HepG2 (cell line): ENCODE measurements around the gene SLC6A9. TPM values are rescaled to one million over a fixed set of nuclear protein-coding genes. Genes with fewer than 3 reads are reported as not detected.

Source experiments
- ARNT ChIP-seq: fragments of 450-650 bp; IDR thresholded peaks from 2 replicates; pipeline ENCODE4 v1.6.1; 2017
- ATF6 ChIP-seq: sonication (generic); formaldehyde crosslinking; conservative IDR thresholded peaks from 2 replicates; pipeline ENCODE4 v1.4.0; 2020; ENCODE audit warnings: missing genetic modification reagents
- CCAR2 ChIP-seq: fragments of 200-400 bp; formaldehyde crosslinking; optimal IDR thresholded peaks from 2 replicates; pipeline ENCODE3; 2018; ENCODE audit warnings: low read depth, mild to moderate bottlenecking, low read length, moderate library complexity
- DR1 ChIP-seq: sonication (generic); formaldehyde crosslinking; IDR thresholded peaks from 2 replicates; pipeline ENCODE4 v1.8.0; 2021; ENCODE audit warnings: mild to moderate bottlenecking, missing genetic modification reagents, inconsistent platforms
- E2F5 ChIP-seq: sonication (generic); formaldehyde crosslinking; conservative IDR thresholded peaks from 2 replicates; pipeline ENCODE4 v1.4.0; 2020; ENCODE audit warnings: missing genetic modification reagents
- ERF ChIP-seq: IDR thresholded peaks from 2 replicates; pipeline ENCODE4 v1.6.1; 2018; ENCODE audit warnings: missing biosample characterization, missing genetic modification reagents
- FLYWCH1 ChIP-seq: sonication (generic); formaldehyde crosslinking; IDR thresholded peaks from 2 replicates; pipeline ENCODE4 v1.8.1; 2023; ENCODE audit warnings: mild to moderate bottlenecking, missing genetic modification reagents
- FOXM1 ChIP-seq: sonication (generic); formaldehyde crosslinking; IDR thresholded peaks from 2 replicates; pipeline ENCODE4 v1.5.0; 2020; ENCODE audit warnings: missing genetic modification reagents
- FUBP1 ChIP-seq: sonication (generic); formaldehyde crosslinking; IDR thresholded peaks from 2 replicates; pipeline ENCODE4 v1.5.1; 2020; ENCODE audit warnings: missing genetic modification reagents, mild to moderate bottlenecking, borderline replicate concordance
- GZF1 ChIP-seq: sonication (generic); formaldehyde crosslinking; IDR thresholded peaks from 2 replicates; pipeline ENCODE4 v1.5.1; 2020; ENCODE audit warnings: mild to moderate bottlenecking, missing genetic modification reagents
- HDAC1 ChIP-seq: sonication (generic); formaldehyde crosslinking; IDR thresholded peaks from 2 replicates; pipeline ENCODE4 v1.5.1; 2020; ENCODE audit warnings: mild to moderate bottlenecking, missing genetic modification reagents
- KLF15 ChIP-seq: sonication (generic); formaldehyde crosslinking; IDR thresholded peaks from 2 replicates; pipeline ENCODE4 v1.8.1; 2023; ENCODE audit warnings: borderline replicate concordance, mild to moderate bottlenecking, inconsistent platforms, missing genetic modification reagents, mixed read lengths
- MNT ChIP-seq: fragments of 450-650 bp; IDR thresholded peaks from 2 replicates; pipeline ENCODE4 v1.6.1; 2016
- ONECUT2 ChIP-seq: sonication (generic); formaldehyde crosslinking; IDR thresholded peaks from 2 replicates; pipeline ENCODE4 v1.4.0; 2020; ENCODE audit warnings: missing genetic modification reagents
- PRPF4 ChIP-seq: fragments of 200-400 bp; formaldehyde crosslinking; IDR thresholded peaks from 2 replicates; pipeline ENCODE4 v1.6.1; 2016; ENCODE audit warnings: low read length, low read depth; ENCODE audit not compliant: poor library complexity, severe bottlenecking
- RBM39 ChIP-seq: fragments of 200-400 bp; formaldehyde crosslinking; IDR thresholded peaks from one replicate; pipeline ENCODE4 v1.6.1; 2018; ENCODE audit warnings: antibody characterized with exemption, mild to moderate bottlenecking, low read depth, low read length; ENCODE audit not compliant: poor library complexity, severe bottlenecking
- RFX3 ChIP-seq: IDR thresholded peaks from 2 replicates; pipeline ENCODE4 v1.6.1; 2016; ENCODE audit warnings: missing biosample characterization, missing genetic modification reagents
- SP4 ChIP-seq: sonication (generic); formaldehyde crosslinking; IDR thresholded peaks from 2 replicates; pipeline ENCODE4 v1.8.1; 2023; ENCODE audit warnings: mild to moderate bottlenecking, missing genetic modification reagents
- SSRP1 ChIP-seq: IDR thresholded peaks from 2 replicates; pipeline ENCODE4 v1.6.1; 2016; ENCODE audit warnings: control low read depth
- TCF7 ChIP-seq: sonication (generic); IDR thresholded peaks from 2 replicates; pipeline ENCODE4 v1.6.1; 2016; ENCODE audit warnings: antibody characterized with exemption, low read depth
- TEAD2 ChIP-seq: sonication (generic); formaldehyde crosslinking; IDR thresholded peaks from 2 replicates; pipeline ENCODE4 v1.9.0; 2021; ENCODE audit warnings: missing genetic modification reagents
- TP53 ChIP-seq: sonication (generic); formaldehyde crosslinking; conservative IDR thresholded peaks from 2 replicates; pipeline ENCODE4 v1.4.0; 2020; ENCODE audit warnings: missing genetic modification reagents
- YY1 ChIP-seq: IDR thresholded peaks from 2 replicates; pipeline ENCODE4 v1.6.1; 2011; ENCODE audit warnings: low read length, low read depth, moderate library complexity, mild to moderate bottlenecking; ENCODE audit not compliant: insufficient read depth, insufficient replicate concordance
- ZNF30 ChIP-seq: sonication (generic); formaldehyde crosslinking; IDR thresholded peaks from 2 replicates; pipeline ENCODE4 v1.5.0; 2020; ENCODE audit warnings: mild to moderate bottlenecking, missing genetic modification reagents
- ZNF34 ChIP-seq: sonication (generic); formaldehyde crosslinking; IDR thresholded peaks from 2 replicates; pipeline ENCODE4 v1.4.0; 2020; ENCODE audit warnings: mild to moderate bottlenecking, missing genetic modification reagents, borderline replicate concordance
- ZNF672 ChIP-seq: sonication (generic); formaldehyde crosslinking; IDR thresholded peaks from 2 replicates; pipeline ENCODE4 v1.8.1; 2022; ENCODE audit warnings: missing genetic modification reagents
- polyA plus RNA-seq, 8 experiments: library from polyadenylated mRNA; depleted of rRNA in 3 of 8; stranded (reverse) in 7 of 8; unstranded in 1 of 8; fragments of >200 nt; fragmentation: Illumina TruSeq in 4 of 8; extraction: Trizol in 4 of 8; gene quantifications; 2 replicates each; pipeline versions ENCODE4 v1.2.1 to v1.2.3, GENCODE V29; 2011 to 2016; ENCODE audit warnings: low read depth in 4 of 8, missing spikeins in 1 of 8, mixed read lengths in 1 of 8; ENCODE audit not compliant: insufficient read depth in 1 of 8
- total RNA-seq, 5 experiments: library from RNA; depleted of rRNA; stranded (reverse); fragments of >200 nt; fragmentation: Illumina TruSeq; extraction: Trizol; gene quantifications; 2 replicates each; pipeline ENCODE4 v1.2.3, GENCODE V29; 2016; ENCODE audit warnings: low read depth in 1 of 5

Gene SLC6A9
- total and polyA plus RNA-seq, 2 of the 13 experiments (the other 11 are each of a cell fraction or from before 2014, with no cell fraction given), result 8.5 to 9.9 TPM

GRCh38 chr1:43979528-43980254 lies 51.6 kb downstream of the SLC6A9 start (continued):
- TF ChIP-seq KLF15 (CRISPR knock-in tag), result no peak
- TF ChIP-seq HDAC1 (CRISPR knock-in tag), result peak; percentile 80
- TF ChIP-seq ERF (CRISPR knock-in tag), result peak; percentile 67; the same call in 1 of the 2 replicates
- TF ChIP-seq E2F5 (CRISPR knock-in tag), result no peak
- TF ChIP-seq SP4 (CRISPR knock-in tag), result no peak
- no peak for TF ChIP-seq ARNT
- TF ChIP-seq FOXM1, result no peak
- TF ChIP-seq TCF7, result no peak
- TF ChIP-seq FUBP1, result no peak
- TF ChIP-seq FLYWCH1 (CRISPR knock-in tag), result no peak
- no peak for TF ChIP-seq GZF1 (CRISPR knock-in tag)
- TF ChIP-seq ZNF34 (CRISPR knock-in tag), result peak; percentile 65; the same call in 1 of the 2 replicates
- no peak for TF ChIP-seq DR1 (CRISPR knock-in tag)
- no peak for TF ChIP-seq ZNF672 (CRISPR knock-in tag)
- no peak for TF ChIP-seq ONECUT2 (CRISPR knock-in tag)
- no peak for TF ChIP-seq CCAR2
- TF ChIP-seq YY1, result peak; percentile 46
- TF ChIP-seq MNT, result peak; percentile 75
- TF ChIP-seq TP53 (CRISPR knock-in tag), result no peak
- TF ChIP-seq TEAD2 (CRISPR knock-in tag), result no peak
- TF ChIP-seq PRPF4, result no peak
- TF ChIP-seq RBM39, result no peak
- TF ChIP-seq RFX3 (CRISPR knock-in tag), result no peak
- no peak for TF ChIP-seq ATF6
- TF ChIP-seq SSRP1, result no peak
- no peak for TF ChIP-seq ZNF30 (CRISPR knock-in tag)
